GM10266 (cell line): ENCODE data around the gene DNPEP.

ENCODE experiments used
- DNase-seq: peaks from one replicate; pipeline ENCODE4 v3.0.0; 2012; ENCODE audit errors: extremely low spot score
- TF ChIP-seq, protein P1 (sequence below): IDR thresholded peaks from 2 replicates; pipeline ENCODE4 v1.5.1; 2012; ENCODE audit warnings: mild to moderate bottlenecking, low read depth; ENCODE audit not compliant: control insufficient read depth, insufficient read depth; ENCODE audit errors: missing control alignments

DNPEP gene

DNA sequence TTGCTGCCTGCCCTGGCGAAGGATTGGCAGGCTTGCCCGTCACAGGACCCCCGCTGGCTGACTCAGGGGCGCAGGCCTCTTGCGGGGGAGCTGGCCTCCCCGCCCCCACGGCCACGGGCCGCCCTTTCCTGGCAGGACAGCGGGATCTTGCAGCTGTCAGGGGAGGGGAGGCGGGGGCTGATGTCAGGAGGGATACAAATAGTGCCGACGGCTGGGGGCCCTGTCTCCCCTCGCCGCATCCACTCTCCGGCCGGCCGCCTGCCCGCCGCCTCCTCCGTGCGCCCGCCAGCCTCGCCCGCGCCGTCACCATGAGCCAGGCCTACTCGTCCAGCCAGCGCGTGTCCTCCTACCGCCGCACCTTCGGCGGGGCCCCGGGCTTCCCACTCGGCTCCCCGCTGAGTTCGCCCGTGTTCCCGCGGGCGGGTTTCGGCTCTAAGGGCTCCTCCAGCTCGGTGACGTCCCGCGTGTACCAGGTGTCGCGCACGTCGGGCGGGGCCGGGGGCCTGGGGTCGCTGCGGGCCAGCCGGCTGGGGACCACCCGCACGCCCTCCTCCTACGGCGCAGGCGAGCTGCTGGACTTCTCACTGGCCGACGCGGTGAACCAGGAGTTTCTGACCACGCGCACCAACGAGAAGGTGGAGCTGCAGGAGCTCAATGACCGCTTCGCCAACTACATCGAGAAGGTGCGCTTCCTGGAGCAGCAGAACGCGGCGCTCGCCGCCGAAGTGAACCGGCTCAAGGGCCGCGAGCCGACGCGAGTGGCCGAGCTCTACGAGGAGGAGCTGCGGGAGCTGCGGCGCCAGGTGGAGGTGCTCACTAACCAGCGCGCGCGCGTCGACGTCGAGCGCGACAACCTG, 30.7 kb upstream of the DNPEP start, which contains the start of gene DES:
Gene DES (plus strand): TSS at position 223 of the 857 bp plus-strand sequence. CDS start 86 bp downstream, at position 309.
- no peak for DNase-seq
- TF ChIP-seq, protein P1, sequence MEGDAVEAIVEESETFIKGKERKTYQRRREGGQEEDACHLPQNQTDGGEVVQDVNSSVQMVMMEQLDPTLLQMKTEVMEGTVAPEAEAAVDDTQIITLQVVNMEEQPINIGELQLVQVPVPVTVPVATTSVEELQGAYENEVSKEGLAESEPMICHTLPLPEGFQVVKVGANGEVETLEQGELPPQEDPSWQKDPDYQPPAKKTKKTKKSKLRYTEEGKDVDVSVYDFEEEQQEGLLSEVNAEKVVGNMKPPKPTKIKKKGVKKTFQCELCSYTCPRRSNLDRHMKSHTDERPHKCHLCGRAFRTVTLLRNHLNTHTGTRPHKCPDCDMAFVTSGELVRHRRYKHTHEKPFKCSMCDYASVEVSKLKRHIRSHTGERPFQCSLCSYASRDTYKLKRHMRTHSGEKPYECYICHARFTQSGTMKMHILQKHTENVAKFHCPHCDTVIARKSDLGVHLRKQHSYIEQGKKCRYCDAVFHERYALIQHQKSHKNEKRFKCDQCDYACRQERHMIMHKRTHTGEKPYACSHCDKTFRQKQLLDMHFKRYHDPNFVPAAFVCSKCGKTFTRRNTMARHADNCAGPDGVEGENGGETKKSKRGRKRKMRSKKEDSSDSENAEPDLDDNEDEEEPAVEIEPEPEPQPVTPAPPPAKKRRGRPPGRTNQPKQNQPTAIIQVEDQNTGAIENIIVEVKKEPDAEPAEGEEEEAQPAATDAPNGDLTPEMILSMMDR, result no peak

DNA sequence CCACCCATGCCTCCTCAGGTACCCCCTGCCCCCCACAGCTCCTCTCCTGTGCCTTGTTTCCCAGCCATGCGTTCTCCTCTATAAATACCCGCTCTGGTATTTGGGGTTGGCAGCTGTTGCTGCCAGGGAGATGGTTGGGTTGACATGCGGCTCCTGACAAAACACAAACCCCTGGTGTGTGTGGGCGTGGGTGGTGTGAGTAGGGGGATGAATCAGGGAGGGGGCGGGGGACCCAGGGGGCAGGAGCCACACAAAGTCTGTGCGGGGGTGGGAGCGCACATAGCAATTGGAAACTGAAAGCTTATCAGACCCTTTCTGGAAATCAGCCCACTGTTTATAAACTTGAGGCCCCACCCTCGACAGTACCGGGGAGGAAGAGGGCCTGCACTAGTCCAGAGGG, 29.7 kb upstream of the DNPEP start:
- TF ChIP-seq, protein P1, result no peak
- DNase-seq, result no peak

DNA sequence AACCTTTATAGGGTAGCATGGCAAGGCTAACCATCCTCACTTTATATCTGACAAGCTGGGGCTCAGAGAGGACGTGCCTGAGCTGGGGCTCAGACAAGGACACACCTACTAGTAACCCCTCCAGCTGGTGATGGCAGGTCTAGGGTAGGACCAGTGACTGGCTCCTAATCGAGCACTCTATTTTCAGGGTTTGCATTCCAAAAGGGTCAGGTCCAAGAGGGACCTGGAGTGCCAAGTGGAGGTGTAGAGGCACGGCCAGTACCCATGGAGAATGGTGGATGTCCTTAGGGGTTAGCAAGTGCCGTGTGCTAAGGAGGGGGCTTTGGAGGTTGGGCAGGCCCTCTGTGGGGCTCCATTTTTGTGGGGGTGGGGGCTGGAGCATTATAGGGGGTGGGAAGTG, 29.2 kb upstream of the DNPEP start:
- no peak for DNase-seq
- TF ChIP-seq, protein P1, result no peak

DNA sequence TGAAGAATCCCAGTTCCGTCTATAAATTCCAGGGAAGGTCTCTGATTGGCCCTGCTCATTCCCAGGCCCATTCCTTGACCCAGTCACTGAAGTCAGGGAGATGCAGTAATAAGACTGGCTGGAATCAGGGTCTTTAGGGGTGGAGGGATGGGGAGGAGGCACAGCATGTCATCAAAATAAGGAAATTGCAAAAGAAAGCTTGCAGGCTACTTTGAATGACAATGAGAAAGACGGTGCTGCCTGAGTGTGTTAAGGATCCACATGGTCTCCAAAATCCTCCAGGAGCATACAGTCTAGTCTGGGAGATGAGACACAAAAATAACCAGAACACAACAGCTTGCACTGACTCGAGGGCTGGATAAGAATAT, 28.5 kb upstream of the DNPEP start:
- DNase-seq, result no peak

DNA sequence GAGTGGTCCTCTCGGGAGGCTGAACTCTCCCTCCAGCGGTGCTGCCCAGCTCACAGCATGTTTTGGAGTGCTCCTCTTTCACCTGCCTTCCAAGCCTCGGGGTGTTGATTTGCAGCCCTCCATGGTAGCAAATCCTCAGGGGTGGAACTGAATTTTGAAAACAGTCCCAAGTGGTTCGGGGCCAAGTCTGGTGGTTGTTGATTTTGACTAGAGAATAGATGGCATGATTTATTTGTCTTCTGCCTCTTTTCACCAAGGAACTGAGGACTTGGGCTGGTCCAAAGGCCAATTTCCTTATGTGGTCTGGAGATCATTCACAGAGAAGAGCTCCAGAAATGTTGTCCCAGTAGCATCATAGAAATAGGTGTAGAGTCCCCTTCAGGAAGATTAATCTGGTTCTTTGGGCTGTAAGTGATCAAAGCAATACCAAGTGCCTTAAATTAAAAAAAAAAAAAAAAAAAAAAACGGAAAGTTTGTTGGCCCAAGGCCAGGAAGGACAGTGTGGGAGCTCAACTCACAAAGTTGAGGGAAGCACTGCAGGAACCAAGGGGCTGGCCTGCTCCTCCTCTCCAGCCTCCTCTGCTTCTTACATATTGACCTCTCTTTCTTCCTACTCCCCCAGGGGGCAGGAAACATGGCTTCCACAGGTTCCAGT, 28.0 kb upstream of the DNPEP start:
- TF ChIP-seq, protein P1, result no peak
- no peak for DNase-seq

More for the DNA sequence above, 28.5 kb upstream of the DNPEP start:
- TF ChIP-seq, protein P1, result no peak

DNA sequence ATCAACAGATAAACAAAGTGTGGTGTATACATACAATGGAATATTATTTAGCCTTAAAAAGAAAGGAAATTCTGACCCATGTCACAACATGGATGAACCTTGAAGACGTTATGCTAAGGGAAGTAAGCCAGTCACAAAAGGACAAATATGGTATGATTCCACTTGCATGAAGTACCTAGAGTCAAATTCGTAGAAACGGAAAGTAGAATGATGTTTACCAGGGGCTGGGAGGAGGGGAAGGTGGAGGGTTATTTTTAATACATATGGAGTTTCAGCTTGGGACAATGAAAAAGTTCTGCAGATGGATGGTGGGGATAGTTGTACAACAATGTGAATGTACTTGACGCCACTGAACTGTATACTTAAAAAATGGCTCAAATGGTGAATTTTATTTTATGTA, 27.1 kb upstream of the DNPEP start:
- TF ChIP-seq, protein P1, result no peak

DNA sequence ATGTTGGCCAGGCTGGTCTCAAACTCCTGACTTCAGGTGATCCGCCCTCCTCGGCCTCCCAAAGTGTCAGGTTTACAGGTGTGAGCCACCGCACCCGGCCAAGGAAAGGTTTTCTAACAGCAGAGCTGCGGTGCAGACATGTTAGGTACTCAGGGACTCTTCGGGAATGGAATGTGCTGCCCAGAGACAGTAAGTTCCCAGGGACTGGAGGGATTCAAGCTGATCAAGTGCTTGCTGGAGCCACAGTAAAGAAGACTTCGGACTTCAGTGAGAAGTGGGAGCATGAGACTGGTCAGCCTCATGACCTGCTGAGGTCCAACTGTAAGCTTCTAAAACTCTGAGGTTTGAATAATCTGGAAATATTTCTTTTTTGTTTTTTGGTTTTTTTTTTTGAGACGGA, 22.7 kb upstream of the DNPEP start:
- DNase-seq, result no peak
- TF ChIP-seq, protein P1, result no peak

More for the DNA sequence above, 27.1 kb upstream of the DNPEP start:
- DNase-seq, result no peak
